ENCODE data around the gene SLC6A2. TPM values are rescaled to one million over a fixed set of nuclear protein-coding genes. Genes with fewer than 3 reads are reported as not detected.
A peak's percentile ranks its signal among the peaks of the same experiment; 100 is the strongest.

Gene SLC6A2
- total RNA-seq, 1 donor from 2014 or later: not detected

DNA sequence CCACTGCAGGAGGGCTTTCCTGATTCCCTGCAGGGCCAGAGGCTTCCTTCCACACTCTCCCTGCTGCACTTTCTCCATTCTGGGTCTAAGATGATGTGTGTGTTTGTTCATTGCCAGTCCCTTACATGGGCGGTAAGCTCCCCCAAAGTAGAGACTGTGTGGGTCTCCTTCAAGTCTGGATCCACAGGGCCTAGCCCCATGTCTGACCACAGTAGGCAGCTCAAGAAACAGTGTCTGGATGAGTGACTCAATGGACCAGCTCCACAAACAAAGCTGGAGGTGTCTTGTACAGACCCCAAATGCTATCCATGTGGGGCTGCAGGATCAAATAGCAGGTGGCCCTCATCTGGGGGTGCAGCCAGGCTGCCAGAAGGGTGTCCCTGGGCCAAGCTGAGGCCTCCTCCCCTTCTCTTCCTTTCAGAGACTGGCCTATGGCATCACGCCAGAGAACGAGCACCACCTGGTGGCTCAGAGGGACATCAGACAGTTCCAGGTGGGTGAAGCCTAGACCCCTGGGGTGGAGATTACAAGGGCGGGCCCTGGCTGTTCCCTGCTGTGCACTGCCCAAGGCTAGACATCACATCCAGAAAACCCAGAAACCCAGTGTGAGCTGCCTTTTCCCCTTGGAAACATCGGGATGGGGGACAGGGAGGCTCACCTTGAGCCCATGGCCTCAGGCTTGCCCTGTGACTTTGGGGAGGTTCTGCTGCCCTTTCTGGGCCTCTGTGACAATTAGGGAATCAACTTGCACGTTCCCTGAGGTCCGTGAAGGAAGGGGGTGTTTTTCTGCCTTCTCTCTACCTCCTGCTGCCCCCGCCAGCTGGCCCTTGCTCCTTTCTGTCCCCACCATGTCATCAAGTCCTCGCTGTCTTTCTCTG is 45.9 kb downstream of the SLC6A2 start:
- no peak overlapping the region for H3K4me3 ChIP-seq (ENCODE audit: low read depth, low read length)
- no peak for DNase-seq (ENCODE audit: low read depth)
- TF ChIP-seq, protein P1, sequence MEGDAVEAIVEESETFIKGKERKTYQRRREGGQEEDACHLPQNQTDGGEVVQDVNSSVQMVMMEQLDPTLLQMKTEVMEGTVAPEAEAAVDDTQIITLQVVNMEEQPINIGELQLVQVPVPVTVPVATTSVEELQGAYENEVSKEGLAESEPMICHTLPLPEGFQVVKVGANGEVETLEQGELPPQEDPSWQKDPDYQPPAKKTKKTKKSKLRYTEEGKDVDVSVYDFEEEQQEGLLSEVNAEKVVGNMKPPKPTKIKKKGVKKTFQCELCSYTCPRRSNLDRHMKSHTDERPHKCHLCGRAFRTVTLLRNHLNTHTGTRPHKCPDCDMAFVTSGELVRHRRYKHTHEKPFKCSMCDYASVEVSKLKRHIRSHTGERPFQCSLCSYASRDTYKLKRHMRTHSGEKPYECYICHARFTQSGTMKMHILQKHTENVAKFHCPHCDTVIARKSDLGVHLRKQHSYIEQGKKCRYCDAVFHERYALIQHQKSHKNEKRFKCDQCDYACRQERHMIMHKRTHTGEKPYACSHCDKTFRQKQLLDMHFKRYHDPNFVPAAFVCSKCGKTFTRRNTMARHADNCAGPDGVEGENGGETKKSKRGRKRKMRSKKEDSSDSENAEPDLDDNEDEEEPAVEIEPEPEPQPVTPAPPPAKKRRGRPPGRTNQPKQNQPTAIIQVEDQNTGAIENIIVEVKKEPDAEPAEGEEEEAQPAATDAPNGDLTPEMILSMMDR (IDR thresholded peaks at IDR 0.05; ENCODE audit: insufficient read depth, low read length, poor library complexity, severe bottlenecking): peak; percentile 69

DNA sequence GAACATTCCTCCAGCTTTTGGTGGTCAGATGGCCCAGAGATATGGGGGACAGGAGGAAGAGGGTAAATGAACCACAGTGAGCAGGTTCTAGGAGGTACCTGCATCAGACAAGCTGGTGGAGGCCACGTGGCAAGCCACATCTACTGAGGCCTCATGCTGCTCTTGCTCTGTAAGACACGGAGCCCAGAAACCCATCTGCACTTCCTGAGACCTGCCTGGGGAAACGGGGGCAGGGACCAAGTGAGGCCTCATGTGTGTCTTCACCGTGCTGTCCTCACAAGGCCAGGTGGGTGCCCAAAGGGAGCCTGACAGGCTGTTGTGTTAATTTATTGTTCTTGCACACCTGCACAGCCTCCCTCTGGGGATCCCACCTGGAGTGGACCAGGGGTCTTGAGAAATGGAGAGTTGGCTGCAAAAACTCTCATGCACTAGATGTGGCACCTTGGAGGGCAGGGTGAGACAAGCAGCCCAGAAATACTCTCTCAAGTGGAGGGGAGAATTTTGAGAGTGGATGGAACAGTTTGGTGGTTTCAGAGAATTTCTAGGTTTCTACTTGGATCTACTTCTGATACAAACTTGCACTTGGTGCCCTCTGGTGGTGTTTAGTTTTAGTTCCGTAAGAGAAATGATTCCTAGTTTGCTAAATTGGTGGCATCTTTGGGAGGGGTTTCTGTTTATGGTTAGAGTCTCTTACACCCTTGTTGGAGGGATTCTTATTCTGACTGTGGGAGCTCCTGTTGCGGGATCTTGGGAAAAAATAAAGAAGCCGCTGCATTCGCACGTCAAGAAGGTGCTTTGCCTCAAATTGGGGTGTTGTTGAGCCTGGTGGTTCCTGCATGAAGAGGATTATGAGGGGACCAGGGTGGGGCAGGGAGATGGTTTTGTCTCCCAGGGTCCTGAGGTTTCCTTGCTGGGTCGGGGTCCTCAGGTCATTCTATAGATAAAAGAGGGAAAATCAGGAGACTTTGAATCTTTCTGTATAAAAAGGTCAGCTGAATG is 47.5 kb downstream of the SLC6A2 start:
- H3K36me3 ChIP-seq (ENCODE audit: control insufficient read depth, insufficient read depth, low read length): no peaks in the 10 kb centered on the region
- no peaks in the 10 kb centered on the region for H3K27me3 ChIP-seq (ENCODE audit: control insufficient read depth, insufficient read depth, low read length)
- TF ChIP-seq, protein P1 (IDR thresholded peaks at IDR 0.05; ENCODE audit: insufficient read depth, low read length, poor library complexity, severe bottlenecking): peak; percentile 45
- peak; percentile 19 for DNase-seq (ENCODE audit: low read depth)
- H3K4me3 ChIP-seq (ENCODE audit: low read depth, low read length): no peak overlapping the region

More for the DNA sequence above, 45.9 kb downstream of the SLC6A2 start:
- no peaks in the 10 kb centered on the region for H3K27me3 ChIP-seq (ENCODE audit: control insufficient read depth, insufficient read depth, low read length)
- H3K36me3 ChIP-seq (ENCODE audit: control insufficient read depth, insufficient read depth, low read length): no peaks in the 10 kb centered on the region

DNA sequence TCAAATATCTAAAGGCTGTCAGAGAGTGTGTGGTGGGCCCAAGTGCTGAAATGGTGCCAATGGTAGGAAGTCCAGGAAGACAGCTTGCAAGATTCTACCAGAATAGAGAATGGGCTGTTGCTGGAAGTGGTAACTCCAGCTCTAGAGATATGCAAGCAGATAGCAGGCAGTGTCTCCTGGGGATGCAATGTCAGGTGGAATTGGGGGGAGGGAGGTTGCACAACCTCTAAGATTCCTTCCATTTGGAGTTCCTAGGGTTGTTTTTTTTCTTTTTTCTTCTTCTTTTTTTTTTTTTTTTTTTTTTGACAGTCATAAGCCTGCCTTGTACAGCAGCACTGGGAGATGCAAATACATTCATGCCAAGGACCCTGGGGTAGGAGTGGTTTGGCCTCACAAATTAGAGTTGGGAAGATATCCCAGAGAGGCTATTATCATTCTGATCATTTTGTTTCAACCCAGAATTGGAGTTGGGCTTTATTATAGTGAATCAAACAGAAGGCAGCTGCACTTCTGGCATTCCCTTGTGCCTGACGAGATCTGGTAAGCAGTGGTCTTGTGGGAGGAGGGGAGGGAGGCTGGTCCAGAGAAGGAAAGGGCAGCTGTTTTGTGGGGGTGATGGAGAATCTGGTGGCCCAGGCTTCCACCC is 51.1 kb downstream of the SLC6A2 start:
- Histone ChIP-seq H3K4me3 (ENCODE audit: low read depth, low read length) (no peak overlapping the region), H3K36me3 (ENCODE audit: control insufficient read depth, insufficient read depth, low read length) (no peaks in the 10 kb centered on the region), H3K27me3 (ENCODE audit: control insufficient read depth, insufficient read depth, low read length) (no peaks in the 10 kb centered on the region)
- no peak for DNase-seq (ENCODE audit: low read depth)
- TF ChIP-seq, protein P1 (IDR thresholded peaks at IDR 0.05; ENCODE audit: insufficient read depth, low read length, poor library complexity, severe bottlenecking): no peak

DNA sequence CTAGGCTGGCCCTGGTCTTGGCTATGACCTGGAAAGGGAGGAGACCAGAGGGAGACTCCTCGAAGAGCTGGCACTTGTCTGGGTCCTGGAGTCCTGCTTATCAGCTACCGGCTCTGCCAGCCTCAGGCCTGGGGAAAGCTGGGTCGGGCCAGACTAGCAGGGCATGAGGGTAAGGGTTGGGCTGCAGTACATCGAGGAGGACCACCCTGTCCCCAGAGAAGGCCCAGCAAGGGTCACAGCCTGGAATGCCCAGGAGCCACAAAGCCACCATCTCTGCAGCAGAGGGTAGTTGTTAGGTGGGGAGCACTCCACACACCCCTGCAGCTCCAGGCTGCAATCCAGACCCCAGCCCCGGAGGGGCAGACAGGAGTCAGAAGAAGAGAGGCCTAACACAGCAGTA is 54.0 kb downstream of the SLC6A2 start:
- no peak for DNase-seq (ENCODE audit: low read depth)
- no peak overlapping the region for H3K4me3 ChIP-seq (ENCODE audit: low read depth, low read length)
- TF ChIP-seq, protein P1 (IDR thresholded peaks at IDR 0.05; ENCODE audit: insufficient read depth, low read length, poor library complexity, severe bottlenecking): no peak
- no peaks in the 10 kb centered on the region for H3K36me3 ChIP-seq (ENCODE audit: control insufficient read depth, insufficient read depth, low read length)
- H3K27me3 ChIP-seq (ENCODE audit: control insufficient read depth, insufficient read depth, low read length): no peaks in the 10 kb centered on the region

DNA sequence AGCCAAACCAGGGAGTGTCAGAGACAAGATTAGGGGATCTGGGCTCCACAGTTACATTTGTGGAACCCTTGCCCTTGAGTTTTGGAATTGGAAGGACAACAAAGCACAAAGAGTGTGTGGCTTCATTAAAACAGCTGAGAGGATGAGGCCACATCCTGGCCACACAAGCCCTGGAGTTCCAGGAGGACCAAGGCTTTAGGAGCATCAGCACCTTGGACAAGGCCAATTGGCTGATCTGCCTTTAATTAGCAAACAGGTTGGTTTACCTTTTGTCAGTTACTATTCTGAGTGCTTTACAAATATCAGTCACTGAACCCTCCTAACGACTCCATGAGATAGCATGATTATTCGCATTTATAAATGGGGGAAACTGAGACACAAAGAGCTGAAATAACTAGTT is 54.7 kb downstream of the SLC6A2 start:
- TF ChIP-seq, protein P1 (IDR thresholded peaks at IDR 0.05; ENCODE audit: insufficient read depth, low read length, poor library complexity, severe bottlenecking): no peak
- DNase-seq (ENCODE audit: low read depth): no peak
- H3K27me3 ChIP-seq (ENCODE audit: control insufficient read depth, insufficient read depth, low read length): no peaks in the 10 kb centered on the region
- H3K4me3 ChIP-seq (ENCODE audit: low read depth, low read length): no peak overlapping the region
- no peaks in the 10 kb centered on the region for H3K36me3 ChIP-seq (ENCODE audit: control insufficient read depth, insufficient read depth, low read length)

Measured in kidney epithelial cell (primary cell).